Cardiac atrium fibroblast (primary cell): Measurements from ENCODE around the gene ELF1. TPM values are rescaled to one million over a fixed set of nuclear protein-coding genes. Genes with fewer than 3 reads are reported as not detected.

ENCODE experiments used
- total RNA-seq: library from RNA; depleted of rRNA; stranded (reverse); fragments of >200 nt; gene quantifications from 2 replicates; pipeline ENCODE4 v1.2.3, GENCODE V29; 2015

Gene ELF1
- 26.4 and 47.3 TPM in 2 replicates for total RNA-seq

DNA sequence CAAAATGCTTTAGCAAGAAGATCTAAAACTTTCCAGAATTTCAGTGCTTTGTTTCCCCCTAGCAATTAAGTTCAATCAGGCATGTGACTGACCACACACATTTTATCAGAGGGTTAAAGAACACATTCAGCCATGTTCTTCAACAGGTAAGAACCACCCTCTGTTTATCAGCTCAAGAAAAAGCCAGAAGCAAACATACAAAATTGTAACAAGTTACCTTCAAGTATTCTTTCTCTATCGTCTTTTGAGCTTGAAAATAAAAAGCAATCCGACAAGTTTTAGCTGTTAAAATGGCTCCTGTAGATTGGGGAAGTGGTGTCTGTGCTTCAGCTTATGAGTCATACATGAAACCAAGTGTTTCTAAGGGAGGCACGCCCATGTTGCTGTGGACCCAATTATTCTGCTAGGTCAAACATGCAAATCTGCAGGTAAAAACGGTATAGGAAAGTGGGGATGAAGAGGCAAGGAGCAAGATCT, at the start of gene ELF1:
TSS of gene ELF1 (minus strand) at position 306 of the 477 bp plus-strand sequence. CDS start 37,262 bp downstream, outside the sequence.

DNA sequence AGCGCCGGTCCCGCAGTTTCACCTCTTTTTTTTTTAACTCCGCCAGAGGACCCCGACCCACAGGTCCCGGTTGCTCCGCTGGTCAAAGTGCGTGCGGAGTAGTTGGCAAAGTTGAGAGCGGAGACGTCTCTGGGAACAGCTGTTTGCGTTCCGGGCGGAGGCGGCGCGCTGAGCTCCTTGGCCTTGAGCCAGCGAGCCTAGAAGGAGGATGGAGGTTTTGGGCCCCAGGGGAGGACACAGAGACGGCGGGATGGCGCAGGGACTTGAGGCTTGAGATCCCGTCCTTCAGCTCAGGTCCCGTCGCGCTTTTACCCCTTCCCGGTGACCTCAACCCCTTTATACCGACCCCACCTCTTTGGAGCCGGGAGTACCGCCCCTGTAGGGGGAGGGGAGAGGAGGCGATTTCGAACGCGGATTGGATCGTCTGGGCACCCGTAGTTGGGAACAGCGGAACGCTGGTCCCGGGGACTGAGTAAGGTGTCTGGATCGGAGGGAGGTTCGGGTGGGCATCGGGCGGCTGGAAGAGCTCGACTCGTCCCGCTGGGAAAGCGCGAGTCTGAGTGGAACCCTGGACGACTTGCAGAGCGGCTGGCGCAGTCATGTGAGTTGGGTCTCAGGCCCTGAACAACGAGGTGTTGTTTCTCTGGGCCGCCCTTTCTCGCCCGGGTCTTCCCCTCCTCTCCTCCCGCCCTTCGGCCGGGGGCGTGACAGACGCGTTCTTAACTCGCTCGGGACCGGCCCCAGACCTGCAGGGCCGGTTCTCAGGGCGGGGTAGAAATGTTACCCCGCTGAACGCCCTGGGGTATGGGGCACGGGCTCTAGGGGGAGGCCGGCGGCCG, 42.2 kb upstream of the ELF1 start, which contains the start of gene WBP4:
TSS of gene WBP4 (plus strand) at position 435 of the 839 bp plus-strand sequence. CDS start at position 600, 165 bp downstream.

Other genes with a start within 250 kb of the ELF1 start
- gene MRPS31, start 248.1 kb downstream of the ELF1 start, total RNA-seq: 8.4 and 14.8 TPM in 2 replicates
- gene SLC25A15, start 229.7 kb downstream of the ELF1 start, total RNA-seq: 9.4 and 10.7 TPM in 2 replicates
- 4.9 and 7.6 TPM in 2 replicates for gene WBP4, start 42.2 kb upstream of the ELF1 start, total RNA-seq
- gene KBTBD6, start 113.5 kb upstream of the ELF1 start, total RNA-seq: 5.2 and 8.6 TPM in 2 replicates
- gene KBTBD7, start 175.3 kb upstream of the ELF1 start, total RNA-seq: 6.0 and 10.2 TPM in 2 replicates
- gene MTRF1, start 244.3 kb upstream of the ELF1 start, total RNA-seq: 8.8 and 15.1 TPM in 2 replicates